Esophagus muscularis mucosa (tissue), 4 donors: ENCODE results near the gene SIK3.

ENCODE experiments used
- CTCF ChIP-seq, 3 experiments: fragments of 200-600 bp in 2 of 3; fragments of 450-650 bp in 1 of 3; sonication (generic) in 2 of 3; IDR thresholded peaks; one replicate each; pipeline ENCODE4 v1.5.1; 2017 to 2019; ENCODE audit warnings: antibody characterized with exemption in 3 of 3, mild to moderate bottlenecking in 2 of 3, moderate library complexity in 1 of 3
- EP300 ChIP-seq: sonication (generic); formaldehyde crosslinking; IDR thresholded peaks from one replicate; pipeline ENCODE4 v1.6.1; 2017; ENCODE audit warnings: antibody characterized with exemption
- POLR2A ChIP-seq: fragments of 450-650 bp; IDR thresholded peaks from one replicate; pipeline ENCODE4 v1.6.1; 2017; ENCODE audit warnings: antibody characterized with exemption, moderate library complexity, mild to moderate bottlenecking, low read depth

GRCh38 chr11:117022526-117022925 is 75.7 kb downstream of the SIK3 start:
- no peak for TF ChIP-seq CTCF (IDR thresholded peaks at IDR 0.05)
- TF ChIP-seq EP300, result no peak
- no peak for TF ChIP-seq POLR2A
